Measurements from ENCODE around the gene WNT3. TPM values are rescaled to one million over a fixed set of nuclear protein-coding genes. Genes with fewer than 3 reads are reported as not detected.

WNT3 gene
- total RNA-seq, 6 experiments from 2014 or later: 2.1 to 3.5 (median 3.2) TPM

DNA sequence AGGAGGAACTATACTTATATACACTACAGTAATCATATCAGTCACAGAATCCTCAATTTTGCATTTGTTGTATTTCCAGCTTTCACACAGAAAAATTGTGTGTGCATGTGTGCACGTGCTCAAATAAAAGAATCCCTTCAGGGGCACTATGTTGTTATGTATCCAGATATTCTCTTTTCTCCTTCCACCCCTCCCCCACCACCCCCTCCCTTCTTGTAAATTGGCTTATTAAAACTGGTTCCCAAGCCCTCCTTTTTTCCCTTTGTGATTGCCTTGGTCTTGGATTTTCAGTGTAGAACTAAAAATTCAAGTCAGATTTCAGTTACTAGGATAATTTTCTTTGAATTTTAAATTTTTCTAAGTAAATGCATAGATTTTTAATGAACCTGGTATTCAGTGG lies 86.3 kb downstream of the WNT3 start:
- peaks cover 2% of the 10 kb centered on the region for H3K27me3 Mint-ChIP-seq (ENCODE audit: insufficient read depth)
- no peak overlapping the region for H3K4me3 Mint-ChIP-seq
- peaks cover 36% of the 10 kb centered on the region for H3K36me3 Mint-ChIP-seq (ENCODE audit: low read depth)
- H3K4me1 Mint-ChIP-seq (ENCODE audit: low read depth): peaks cover 67% of the 10 kb centered on the region
- H3K27ac Mint-ChIP-seq: no peak overlapping the region
- no peaks in the 10 kb centered on the region for H3K9me3 Mint-ChIP-seq
- no peak for DNase-seq
- TF ChIP-seq, protein P1, sequence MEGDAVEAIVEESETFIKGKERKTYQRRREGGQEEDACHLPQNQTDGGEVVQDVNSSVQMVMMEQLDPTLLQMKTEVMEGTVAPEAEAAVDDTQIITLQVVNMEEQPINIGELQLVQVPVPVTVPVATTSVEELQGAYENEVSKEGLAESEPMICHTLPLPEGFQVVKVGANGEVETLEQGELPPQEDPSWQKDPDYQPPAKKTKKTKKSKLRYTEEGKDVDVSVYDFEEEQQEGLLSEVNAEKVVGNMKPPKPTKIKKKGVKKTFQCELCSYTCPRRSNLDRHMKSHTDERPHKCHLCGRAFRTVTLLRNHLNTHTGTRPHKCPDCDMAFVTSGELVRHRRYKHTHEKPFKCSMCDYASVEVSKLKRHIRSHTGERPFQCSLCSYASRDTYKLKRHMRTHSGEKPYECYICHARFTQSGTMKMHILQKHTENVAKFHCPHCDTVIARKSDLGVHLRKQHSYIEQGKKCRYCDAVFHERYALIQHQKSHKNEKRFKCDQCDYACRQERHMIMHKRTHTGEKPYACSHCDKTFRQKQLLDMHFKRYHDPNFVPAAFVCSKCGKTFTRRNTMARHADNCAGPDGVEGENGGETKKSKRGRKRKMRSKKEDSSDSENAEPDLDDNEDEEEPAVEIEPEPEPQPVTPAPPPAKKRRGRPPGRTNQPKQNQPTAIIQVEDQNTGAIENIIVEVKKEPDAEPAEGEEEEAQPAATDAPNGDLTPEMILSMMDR (IDR thresholded peaks at IDR 0.05): no peak

DNA sequence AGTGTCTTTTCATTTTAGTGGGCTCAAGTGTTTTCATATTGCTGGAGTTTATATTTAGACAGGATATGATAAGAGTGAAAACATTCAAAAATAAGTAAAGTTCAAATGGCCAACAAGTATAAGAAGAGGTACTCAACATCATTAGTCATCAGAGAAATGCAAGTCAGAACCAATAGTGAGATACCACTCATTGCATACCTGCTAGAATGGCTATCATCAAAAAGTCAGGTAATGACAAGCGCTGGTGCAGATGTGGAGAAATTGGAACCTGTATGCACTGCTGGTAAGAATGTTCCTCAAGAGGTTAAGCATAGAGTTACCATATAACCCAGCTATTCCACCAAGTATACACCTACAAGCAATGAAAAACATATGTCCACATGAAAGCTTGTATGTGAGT lies 87.8 kb downstream of the WNT3 start:
- Mint-ChIP-seq H3K27me3 (ENCODE audit: insufficient read depth) (peaks cover under 1% of the 10 kb centered on the region), H3K27ac (no peak overlapping the region), H3K4me1 (ENCODE audit: low read depth) (peaks cover 81% of the 10 kb centered on the region), H3K36me3 (ENCODE audit: low read depth) (peaks cover 44% of the 10 kb centered on the region), H3K4me3 (no peak overlapping the region), H3K9me3 (no peaks in the 10 kb centered on the region)
- no peak for DNase-seq
- TF ChIP-seq, protein P1 (IDR thresholded peaks at IDR 0.05): no peak

DNA sequence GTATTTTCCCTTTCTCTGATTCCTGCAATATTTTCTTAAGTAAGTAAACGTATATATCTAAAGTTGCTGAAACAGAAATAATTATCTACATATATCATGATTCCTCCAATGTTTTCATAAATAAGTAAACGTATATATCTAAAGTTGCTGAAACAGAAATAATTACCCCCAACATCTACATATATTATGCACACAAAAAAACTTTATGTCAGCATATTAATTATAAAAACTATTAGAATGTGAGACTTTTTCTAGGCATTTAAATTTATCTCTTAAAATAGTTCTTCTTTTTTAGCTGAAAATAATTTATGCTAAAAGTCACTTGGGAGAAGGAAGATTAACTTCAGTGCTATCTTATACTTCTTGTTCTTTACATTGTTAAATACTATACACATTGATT lies 88.5 kb downstream of the WNT3 start:
- Mint-ChIP-seq H3K4me3 (no peak overlapping the region), H3K4me1 (ENCODE audit: low read depth) (peaks cover 81% of the 10 kb centered on the region), H3K9me3 (no peaks in the 10 kb centered on the region), H3K27me3 (ENCODE audit: insufficient read depth) (no peaks in the 10 kb centered on the region; the same call in none of the 2 replicates), H3K36me3 (ENCODE audit: low read depth) (peaks cover 44% of the 10 kb centered on the region), H3K27ac (no peak overlapping the region)
- DNase-seq: no peak
- TF ChIP-seq, protein P1 (IDR thresholded peaks at IDR 0.05): no peak

DNA sequence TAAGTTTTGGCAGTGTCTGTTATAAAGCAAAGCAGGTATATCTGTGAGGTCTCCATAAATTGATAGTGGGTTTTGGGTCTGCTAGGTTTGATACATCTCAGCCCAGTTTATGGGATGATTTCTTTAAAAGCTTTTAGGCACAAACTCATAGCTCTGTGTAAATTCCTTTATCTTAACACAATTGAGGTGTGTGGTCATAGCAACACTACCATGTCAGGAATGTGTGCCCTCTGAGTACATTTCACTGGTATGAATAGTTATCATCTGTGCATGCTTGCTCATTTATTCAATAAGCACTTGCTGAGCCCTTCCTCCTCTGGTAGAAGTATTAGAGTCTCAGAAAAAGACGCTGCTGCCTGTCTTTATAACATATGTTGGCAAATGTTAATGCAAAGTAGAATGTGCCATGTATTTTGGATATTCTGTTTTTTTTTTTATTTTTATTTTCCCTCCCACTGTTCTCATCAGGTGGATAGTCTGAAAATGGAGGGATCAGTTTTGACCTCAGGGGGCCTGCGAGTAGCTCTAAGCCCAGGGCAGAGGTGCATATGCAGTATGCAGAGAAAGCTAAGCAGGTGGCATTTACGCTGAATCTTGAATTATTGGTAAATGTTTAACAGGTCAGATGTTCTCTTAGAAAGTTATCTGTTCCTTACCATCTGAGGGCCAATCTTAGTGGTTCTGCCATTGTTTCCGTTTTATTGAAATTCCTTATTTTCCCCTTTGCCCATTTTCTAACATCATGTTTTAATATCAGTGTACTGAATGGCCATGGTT lies 90.7 kb downstream of the WNT3 start:
- Mint-ChIP-seq H3K27ac (peak overlapping the region; percentile 91), H3K4me1 (ENCODE audit: low read depth) (peaks cover 81% of the 10 kb centered on the region), H3K36me3 (ENCODE audit: low read depth) (peaks cover 49% of the 10 kb centered on the region), H3K9me3 (no peaks in the 10 kb centered on the region), H3K4me3 (peak overlapping the region; percentile 68), H3K27me3 (ENCODE audit: insufficient read depth) (no peaks in the 10 kb centered on the region; the same call in none of the 2 replicates)
- DNase-seq: peak; percentile 89
- TF ChIP-seq, protein P1 (IDR thresholded peaks at IDR 0.05): no peak

DNA sequence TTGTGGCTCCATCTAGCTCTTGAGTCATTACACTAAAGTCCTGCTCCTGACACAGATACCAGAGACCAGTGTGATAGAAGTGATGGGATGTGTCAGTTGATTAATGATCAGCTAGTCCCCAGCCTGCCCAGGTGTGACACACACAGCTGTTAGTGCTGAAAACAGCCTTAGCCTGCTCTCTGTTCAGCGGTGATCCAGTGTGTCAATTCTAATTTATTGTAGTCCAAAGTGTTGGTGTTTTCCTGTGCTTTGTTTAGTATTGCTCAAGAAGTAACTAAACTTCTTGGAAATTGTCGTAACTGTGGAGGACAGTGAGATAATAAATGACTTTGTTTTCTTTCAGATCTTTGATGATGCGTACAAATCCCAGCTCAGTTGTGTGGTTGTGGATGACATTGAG lies 92.3 kb downstream of the WNT3 start:
- DNase-seq: no peak
- Mint-ChIP-seq H3K4me1 (ENCODE audit: low read depth) (peaks cover 75% of the 10 kb centered on the region), H3K36me3 (ENCODE audit: low read depth) (peaks cover 56% of the 10 kb centered on the region), H3K9me3 (no peaks in the 10 kb centered on the region), H3K27ac (peak overlapping the region; percentile 91), H3K4me3 (no peak overlapping the region), H3K27me3 (ENCODE audit: insufficient read depth) (no peaks in the 10 kb centered on the region; the same call in none of the 2 replicates)
- TF ChIP-seq, protein P1 (IDR thresholded peaks at IDR 0.05): no peak

Data from HFFc6 (cell line).